CD4-positive, alpha-beta T cell treated with Interleukin-6 for 4 hours (primary cell): ENCODE data around the gene NAA16.
"Not testable (repeated sequence)": the region's sequence is repeated elsewhere in the genome, so short reads cannot be mapped to it uniquely, and the experiment has no call there.

Experiments used
- DNase-seq: peaks from one replicate; pipeline ENCODE4 v3.0.0-alpha.2; 2020; ENCODE audit warnings: mixed read lengths

The NAA16 gene

GRCh38 chr13:41306271-41307145 lies 4.6 kb upstream of the NAA16 start:
- no peak for DNase-seq

GRCh38 chr13:41307884-41308640 lies 3.0 kb upstream of the NAA16 start:
- no peak for DNase-seq

GRCh38 chr13:41311406-41312175 lies 524 bp downstream of the NAA16 start:
- peak; percentile 64 for DNase-seq

GRCh38 chr13:41312176-41312500 lies 1.1 kb downstream of the NAA16 start:
- peak; percentile 14 for DNase-seq

- no peak for DNase-seq
Measured at GRCh38 chr13:41313117-41313516, 2.0 kb downstream of the NAA16 start.

GRCh38 chr13:41313659-41314197 lies 2.7 kb downstream of the NAA16 start:
- no peak for DNase-seq

GRCh38 chr13:41315443-41316047 lies 4.5 kb downstream of the NAA16 start:
- DNase-seq: no peak

GRCh38 chr13:41317243-41317642 lies 6.2 kb downstream of the NAA16 start:
- DNase-seq: no peak

- no peak for DNase-seq
Measured at GRCh38 chr13:41325752-41326151, 14.7 kb downstream of the NAA16 start.

GRCh38 chr13:41326661-41327060 lies 15.6 kb downstream of the NAA16 start:
- no peak for DNase-seq

GRCh38 chr13:41327994-41328790 lies 17.1 kb downstream of the NAA16 start:
- DNase-seq: no peak

GRCh38 chr13:41332829-41333228 lies 21.8 kb downstream of the NAA16 start:
- DNase-seq: no peak

- no peak for DNase-seq
Measured at GRCh38 chr13:41334810-41335209, 23.7 kb downstream of the NAA16 start.

- no peak for DNase-seq
Measured at GRCh38 chr13:41344358-41344757, 33.3 kb downstream of the NAA16 start.

GRCh38 chr13:41345165-41345913 lies 34.3 kb downstream of the NAA16 start:
- no peak for DNase-seq

- DNase-seq: no peak
Measured at GRCh38 chr13:41345914-41346589, 35.0 kb downstream of the NAA16 start.

GRCh38 chr13:41352935-41353840 lies 42.1 kb downstream of the NAA16 start:
- DNase-seq: peak; percentile 62

- no peak for DNase-seq
Measured at GRCh38 chr13:41354416-41354815, 43.3 kb downstream of the NAA16 start.

- not testable (repeated sequence) for DNase-seq
Measured at GRCh38 chr13:41356385-41356648, 45.2 kb downstream of the NAA16 start.

- peak; percentile 62 for DNase-seq
Measured at GRCh38 chr13:41356786-41357185, 45.7 kb downstream of the NAA16 start.
